Psoas muscle (tissue), 8 donors: Measurements from ENCODE around the gene CCDC30. TPM values are rescaled to one million over a fixed set of nuclear protein-coding genes. Genes with fewer than 3 reads are reported as not detected.

Experiments
- ATAC-seq, 4 donors: fragments of 200-7000 bp; cut with Tn5 transposase; one replicate each; pipeline ENCODE4 v1.9.1; 2020; ENCODE audit warnings: moderate library complexity in 3 of 4, mild to moderate bottlenecking in 2 of 4
- DNase-seq, 2 donors: peaks; one replicate each; pipeline ENCODE4 v3.0.0-alpha.2; 2020
- H3K27ac ChIP-seq: fragments of 200-600 bp; one replicate; pipeline ENCODE4 v1.8.0; 2022
- H3K27me3 ChIP-seq, 3 donors: fragments of 200-600 bp in 1 of 3; one replicate each; pipeline versions ENCODE4 v1.6.1 to v1.8.0; 2013 to 2022; ENCODE audit warnings: low read length in 2 of 3, mild to moderate bottlenecking in 2 of 3, moderate library complexity in 1 of 3; ENCODE audit not compliant: insufficient read depth in 3 of 3
- H3K36me3 ChIP-seq, 2 donors: fragments of 200-600 bp in 1 of 2; one replicate each; pipeline versions ENCODE4 v1.6.1 to v1.8.0; 2013 to 2022; ENCODE audit warnings: low read depth in 1 of 2, mild to moderate bottlenecking in 1 of 2, moderate library complexity in 1 of 2; ENCODE audit not compliant: insufficient read depth in 1 of 2
- H3K4me1 ChIP-seq: fragments of 200-600 bp; one replicate; pipeline ENCODE4 v1.8.0; 2022
- H3K4me3 ChIP-seq: fragments of 200-600 bp; one replicate; pipeline ENCODE4 v1.8.0; 2022; ENCODE audit warnings: mild to moderate bottlenecking
- H3K9me3 ChIP-seq: fragments of 200-600 bp; one replicate; pipeline ENCODE4 v1.8.0; 2022
- CTCF ChIP-seq: fragments of 200-600 bp; IDR thresholded peaks from one replicate; pipeline ENCODE4 v1.8.0; 2022; ENCODE audit warnings: antibody characterized with exemption
- WGBS, 3 donors: extraction: QIAGEN DNeasy Blood & Tissue Kit; methylation state at CpG; one replicate each; pipeline versions ENCODE4 v1.1.6 to v1.1.7; 2013; 5-methylcytosine and 5-hydroxymethylcytosine counted together
- intact Hi-C, 2 donors: fragments of 100-400 bp; cut with DNase I; formaldehyde crosslinking; loops; one replicate each; pipeline versions ENCODE4 v1.11.0 to v1.14.2; 2022
- polyA plus RNA-seq, 3 donors: library from polyadenylated mRNA; stranded (reverse); fragments of 200-250 nt; gene quantifications; one replicate each; pipeline ENCODE4 v1.2.3, GENCODE V29; 2013
- total RNA-seq, 4 donors: library from RNA; stranded (reverse); fragmentation: NEBNext Ultra II Directional in 2 of 4; extraction: Animal tissue kit (Norgen Biotek cat#: 25700) in 2 of 4; gene quantifications; one replicate each; pipeline versions ENCODE4 v1.2.1 to v1.2.4, GENCODE V29; 2021 to 2023
- donor health status: healthy with polysubstance abuse.
- donor health status: DM: no; HTN: no; CAD: no; lungs with moderate emphysema.
- donor health status: Bipolar disorder and iron deficiency.
- donor health status: healthy.
- donor health status: DM: yes; HTN: yes; CAD: no.
- donor health status: DM: no; HTN: no; CAD: no.
- donor health status: DM: no; HTN: no; CAD: no.
- donor health status: DM: yes; HTN: yes; CAD: no.

The CCDC30 gene
- total and polyA plus RNA-seq, 7 donors: 0.39 to 1.2 (median 0.92) TPM

- no peaks in the 10 kb centered on the region for H3K27me3 ChIP-seq
- H3K4me3 ChIP-seq: no peak overlapping the region
- no peak for TF ChIP-seq CTCF
- WGBS, 3 donors: 41 to 53% (median 49%) methylated on average over 3 of the region's 3 CpGs
- H3K36me3 ChIP-seq: no peaks in the 10 kb centered on the region
- ATAC-seq: no peak
- no peaks in the 10 kb centered on the region for H3K9me3 ChIP-seq
- DNase-seq: no peak
- H3K4me1 ChIP-seq: peaks cover 12% of the 10 kb centered on the region
- intact Hi-C loops: no loop called here
- H3K27ac ChIP-seq: no peak overlapping the region
Observed at GRCh38 chr1:42423681-42424080, 39.4 kb upstream of the CCDC30 start.

GRCh38 chr1:42424201-42424600, 38.9 kb upstream of the CCDC30 start:
- WGBS, 3 donors: 74 to 78% (median 75%) methylated on average over 4 of the region's 4 CpGs
- no peak for TF ChIP-seq CTCF
- no peak for ATAC-seq

GRCh38 chr1:42427240-42427639, 35.8 kb upstream of the CCDC30 start:
- ATAC-seq (no peak), DNase-seq (no peak)
- H3K36me3 ChIP-seq: no peaks in the 10 kb centered on the region
- intact Hi-C loops: no loop called here
- TF ChIP-seq CTCF: no peak
- no peak overlapping the region for H3K27ac ChIP-seq
- WGBS, 3 donors: 77 to 80% (median 77%) methylated on average over 4 of the region's 4 CpGs
- H3K4me3 ChIP-seq: no peak overlapping the region
- no peaks in the 10 kb centered on the region for H3K27me3 ChIP-seq
- H3K9me3 ChIP-seq: no peaks in the 10 kb centered on the region
- H3K4me1 ChIP-seq: no peaks in the 10 kb centered on the region

More at GRCh38 chr1:42424201-42424600, 38.9 kb upstream of the CCDC30 start:
- Histone ChIP-seq H3K9me3 (no peaks in the 10 kb centered on the region), H3K27ac (no peak overlapping the region), H3K27me3 (no peaks in the 10 kb centered on the region), H3K36me3 (no peaks in the 10 kb centered on the region), H3K4me1 (peaks cover 12% of the 10 kb centered on the region), H3K4me3 (no peak overlapping the region)
- no peak for DNase-seq
- intact Hi-C loops: no loop called here

GRCh38 chr1:42429603-42430002, 33.5 kb upstream of the CCDC30 start:
- WGBS, 3 donors: 58 to 69% (median 60%) methylated on average over 1 of the region's 1 CpG
- DNase-seq (no peak), ATAC-seq (no peak)
- H3K9me3 ChIP-seq: no peaks in the 10 kb centered on the region
- H3K4me1 ChIP-seq: no peaks in the 10 kb centered on the region
- no peak overlapping the region for H3K4me3 ChIP-seq
- no peaks in the 10 kb centered on the region for H3K27me3 ChIP-seq
- H3K36me3 ChIP-seq: no peaks in the 10 kb centered on the region
- TF ChIP-seq CTCF: no peak
- intact Hi-C loops: no loop called here
- H3K27ac ChIP-seq: no peak overlapping the region

DNA sequence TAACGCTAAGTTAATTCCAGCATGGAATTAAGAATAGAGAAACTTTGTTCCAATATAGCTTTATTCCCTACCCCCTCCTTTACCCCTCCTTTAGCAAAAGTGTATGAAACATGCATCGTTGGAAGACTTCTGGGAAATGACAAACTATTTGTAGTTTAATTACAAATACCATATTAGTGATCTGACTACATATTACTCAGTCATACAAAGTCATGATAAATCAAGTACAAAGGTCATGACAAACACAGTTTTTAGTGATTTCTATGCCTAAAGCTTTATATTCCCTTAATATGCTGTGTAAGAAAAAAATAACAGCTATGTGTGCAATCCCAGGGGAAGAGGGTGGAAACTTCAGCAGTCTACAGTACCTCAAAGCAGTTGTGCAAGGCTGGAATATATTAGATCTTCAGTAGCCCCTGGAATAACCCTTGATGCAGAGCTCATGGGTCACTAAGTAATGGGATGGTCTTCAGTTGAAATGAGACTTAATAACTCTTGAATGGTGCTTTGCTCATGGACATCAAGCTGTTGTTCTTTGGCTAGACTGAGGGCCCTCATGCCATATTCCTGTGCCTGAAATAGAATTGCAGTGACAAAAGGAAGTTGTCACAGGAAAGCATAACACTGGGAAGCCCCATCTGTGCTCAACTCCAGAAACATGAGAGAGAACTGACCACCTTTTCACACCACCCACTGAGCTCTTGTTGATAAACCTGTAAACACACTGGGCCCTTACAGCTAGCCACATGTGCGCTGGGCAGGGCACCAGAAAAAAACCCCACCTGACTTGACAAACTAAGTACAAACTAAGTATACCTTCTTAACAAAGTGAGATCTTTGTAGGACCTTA, 32.6 kb upstream of the CCDC30 start:
- ATAC-seq (no peak), DNase-seq (no peak)
- Histone ChIP-seq H3K36me3 (no peaks in the 10 kb centered on the region), H3K4me1 (no peaks in the 10 kb centered on the region), H3K4me3 (no peak overlapping the region), H3K9me3 (no peaks in the 10 kb centered on the region), H3K27ac (no peak overlapping the region), H3K27me3 (no peaks in the 10 kb centered on the region)
- TF ChIP-seq CTCF: no peak
- intact Hi-C loops: no loop called here
- 81 to 89% (median 82%) methylated on average over 3 of the region's 3 CpGs for WGBS, 3 donors
